GM18858 (cell line): ENCODE data around the gene MEGF9.

ENCODE experiments used
- ATAC-seq: cut with Tn5 transposase; IDR thresholded peaks from one replicate; pipeline ENCODE4 v1.9.1; 2021; ENCODE audit not compliant: unreplicated experiment

MEGF9 gene

GRCh38 chr9:120733190-120733589, 18.9 kb upstream of the MEGF9 start:
- no peak for ATAC-seq

GRCh38 chr9:120730654-120731514, 16.6 kb upstream of the MEGF9 start:
- no peak for ATAC-seq

- ATAC-seq, result no peak
Observed at GRCh38 chr9:120729791-120730241, 15.5 kb upstream of the MEGF9 start.

- ATAC-seq, result no peak
Observed at GRCh38 chr9:120726484-120726883, 12.2 kb upstream of the MEGF9 start.

- no peak for ATAC-seq
Observed at GRCh38 chr9:120725907-120726306, 11.6 kb upstream of the MEGF9 start.

- no peak for ATAC-seq
Observed at GRCh38 chr9:120724757-120725400, 10.6 kb upstream of the MEGF9 start.

- no peak for ATAC-seq
Observed at GRCh38 chr9:120723565-120723964, 9.3 kb upstream of the MEGF9 start.

- ATAC-seq, result no peak
Observed at GRCh38 chr9:120720404-120720803, 6.1 kb upstream of the MEGF9 start.

- ATAC-seq, result no peak
Observed at GRCh38 chr9:120718316-120718715, 4.0 kb upstream of the MEGF9 start.

- no peak for ATAC-seq
Observed at GRCh38 chr9:120717176-120717575, 2.9 kb upstream of the MEGF9 start.

GRCh38 chr9:120716483-120716882, 2.2 kb upstream of the MEGF9 start:
- ATAC-seq, result no peak

- ATAC-seq, result no peak
Observed at GRCh38 chr9:120715389-120715924, 1.2 kb upstream of the MEGF9 start.

- ATAC-seq, result peak; percentile 24
Observed at GRCh38 chr9:120714846-120715388, 647 bp upstream of the MEGF9 start.

GRCh38 chr9:120713257-120714087, 798 bp downstream of the MEGF9 start:
- ATAC-seq, result no peak

- no peak for ATAC-seq
Observed at GRCh38 chr9:120712539-120713031, 1.7 kb downstream of the MEGF9 start.

- ATAC-seq, result no peak
Observed at GRCh38 chr9:120711841-120712538, 2.3 kb downstream of the MEGF9 start.

GRCh38 chr9:120711354-120711753, 2.9 kb downstream of the MEGF9 start:
- ATAC-seq, result no peak

- ATAC-seq, result no peak
Observed at GRCh38 chr9:120710110-120710981, 3.9 kb downstream of the MEGF9 start.
